Activated CD8-positive, alpha-beta T cell treated with anti-CD3 and anti-CD28 coated beads, Interleukin-2, amount 10 ng/mL, durations not matched to agents 7 days and 5 days (primary cell): Measurements from ENCODE around the gene PCGF6. TPM values are rescaled to one million over a fixed set of nuclear protein-coding genes. Genes with fewer than 3 reads are reported as not detected.
A peak's percentile ranks its signal among the peaks of the same experiment; 100 is the strongest.

Source experiments
- ATAC-seq: fragments of 150-1000 bp; cut with Tn5 transposase; one replicate; pipeline ENCODE4 v1.10.0; 2021; ENCODE audit warnings: moderate library complexity
- CTCF ChIA-PET: fragments of 350-600 bp; sonication (Branson Sonifier 250); formaldehyde crosslinking; loops from one replicate; lab custom pipeline; 2021; ENCODE audit warnings: antibody characterized with exemption; lab: Charles Lee
- POLR2A ChIA-PET: fragments of 350-600 bp; sonication (Branson Sonifier 250); formaldehyde crosslinking; loops from one replicate; lab custom pipeline; 2021; ENCODE audit warnings: antibody characterized with exemption; lab: Charles Lee
- DNase-seq: peaks from one replicate; pipeline ENCODE4 v3.0.0-alpha.2; 2020
- H3K27ac Mint-ChIP-seq: one replicate; pipeline ENCODE4 v1.8.0; 2021; ENCODE audit warnings: mild to moderate bottlenecking, mixed read lengths
- H3K27me3 Mint-ChIP-seq: one replicate; pipeline ENCODE4 v1.8.0; 2021; ENCODE audit warnings: low read depth, mixed read lengths
- H3K36me3 Mint-ChIP-seq: one replicate; pipeline ENCODE4 v1.8.0; 2021; ENCODE audit warnings: low read depth, mixed read lengths
- H3K4me1 Mint-ChIP-seq: one replicate; pipeline ENCODE4 v1.8.0; 2021; ENCODE audit warnings: low read depth, mixed read lengths
- H3K4me3 Mint-ChIP-seq: one replicate; pipeline ENCODE4 v1.8.0; 2021; ENCODE audit warnings: mild to moderate bottlenecking, mixed read lengths
- H3K9me3 Mint-ChIP-seq: one replicate; pipeline ENCODE4 v1.8.0; 2022; ENCODE audit warnings: mixed read lengths; ENCODE audit not compliant: insufficient read depth
- total RNA-seq, 2 experiments: library from RNA; stranded (reverse); gene quantifications; one replicate each; pipeline ENCODE4 v1.2.3, GENCODE V29; 2021

The PCGF6 gene
- total RNA-seq, result 10 to 100 TPM; 14.9 to 17.2 TPM

- Mint-ChIP-seq H3K4me3 (peak within 1 kb of the TSS; percentile 94), H3K36me3 (peaks cover 17% of the 10 kb centered on the region), H3K27ac (peak within 1 kb of the TSS; percentile 92), H3K4me1 (peaks cover 12% of the 10 kb centered on the region), H3K9me3 (no peaks in the 10 kb centered on the region), H3K27me3 (no peaks in the 10 kb centered on the region)
- DNase-seq, result peak; percentile 75
- ChIA-PET CTCF (interaction anchor here (1.0 to 3.0 kb wide), 4 partner anchors 17 to 135 kb away, joined by 3 to 13 read pairs (median 4); no protein-coding TSS in a partner anchor), POLR2A (interaction anchor here (1.2 to 2.2 kb wide), 2 partner anchors 9 to 18 kb away, joined by 6 to 15 read pairs; partner anchors contain the start of gene TAF5)
- peak; percentile 85 for ATAC-seq
Observed at GRCh38 chr10:103350517-103351260, at the start of gene PCGF6. PCGF6 (minus strand) TSS chr10:103351140; CDS start chr10:103351066, 74 bp downstream.

- H3K27ac Mint-ChIP-seq, result peak overlapping the region; percentile 94
- H3K27me3 Mint-ChIP-seq, result no peaks in the 10 kb centered on the region
- peaks cover 56% of the 10 kb centered on the region for H3K36me3 Mint-ChIP-seq
- peaks cover 48% of the 10 kb centered on the region for H3K4me1 Mint-ChIP-seq
- DNase-seq, result no peak
- no peak for ATAC-seq
- H3K9me3 Mint-ChIP-seq, result no peaks in the 10 kb centered on the region
- ChIA-PET POLR2A (interaction anchor here (0.6 to 2.3 kb wide), 5 partner anchors 29 to 543 kb away, joined by 3 to 15 read pairs (median 3); partner anchors contain the start of genes BORCS7 and TAF5), CTCF (interaction anchor here (1.5 to 3.0 kb wide), 4 partner anchors 19 to 89 kb away, joined by 3 to 9 read pairs (median 6); no protein-coding TSS in a partner anchor)
- peak overlapping the region; percentile 93 for H3K4me3 Mint-ChIP-seq
Observed at GRCh38 chr10:103397191-103397825, 46.4 kb upstream of the PCGF6 start.

- peak; percentile 25 for DNase-seq
- peak overlapping the region; percentile 94 for H3K27ac Mint-ChIP-seq
- CTCF ChIA-PET, result interaction anchor here (0.6 to 2.3 kb wide), 7 partner anchors 9 to 89 kb away, joined by 3 to 9 read pairs (median 3); partner anchors contain the start of gene TAF5
- peaks cover 56% of the 10 kb centered on the region for H3K36me3 Mint-ChIP-seq
- peak overlapping the region; percentile 93 for H3K4me3 Mint-ChIP-seq
- no peaks in the 10 kb centered on the region for H3K9me3 Mint-ChIP-seq
- H3K27me3 Mint-ChIP-seq, result no peaks in the 10 kb centered on the region
- POLR2A ChIA-PET, result interaction anchor here (0.6 to 2.3 kb wide), 3 partner anchors 29 to 75 kb away, joined by 3 to 15 read pairs (median 3); partner anchors contain the start of gene TAF5
- H3K4me1 Mint-ChIP-seq, result peaks cover 48% of the 10 kb centered on the region
- ATAC-seq, result no peak
Observed at GRCh38 chr10:103396789-103397087, 45.8 kb upstream of the PCGF6 start.

GRCh38 chr10:103396067-103396788 is 45.3 kb upstream of the PCGF6 start, which contains the start of the genes ATP5MK and PDCD11:
ATP5MK (minus strand) TSS chr10:103396475; CDS start chr10:103392457, 4,018 bp downstream.
PDCD11 (plus strand) TSS chr10:103396626; CDS start chr10:103398427, 1,801 bp downstream.
- peaks cover 55% of the 10 kb centered on the region for H3K36me3 Mint-ChIP-seq
- peak within 1 kb of the TSS; percentile 93 for H3K4me3 Mint-ChIP-seq
- peaks cover 48% of the 10 kb centered on the region for H3K4me1 Mint-ChIP-seq
- POLR2A ChIA-PET, result interaction anchor here (0.6 to 2.3 kb wide), 4 partner anchors 28 to 204 kb away, joined by 3 to 15 read pairs (median 6); partner anchors contain the start of genes NT5C2 and TAF5
- no peaks in the 10 kb centered on the region for H3K9me3 Mint-ChIP-seq
- CTCF ChIA-PET, result interaction anchor here (0.6 to 2.3 kb wide), 8 partner anchors 8 to 90 kb away, joined by 3 to 9 read pairs (median 4); partner anchors contain the start of gene TAF5
- DNase-seq (peak; percentile 98), ATAC-seq (peak; percentile 99)
- no peaks in the 10 kb centered on the region for H3K27me3 Mint-ChIP-seq
- peak within 1 kb of the TSS; percentile 94 for H3K27ac Mint-ChIP-seq

GRCh38 chr10:103395754-103396066 is 44.8 kb upstream of the PCGF6 start:
- no peaks in the 10 kb centered on the region for H3K27me3 Mint-ChIP-seq
- POLR2A ChIA-PET, result interaction anchor here (1.4 to 2.3 kb wide), 3 partner anchors 28 to 203 kb away, joined by 3 to 15 read pairs (median 8); partner anchors contain the start of genes NT5C2 and TAF5
- H3K27ac Mint-ChIP-seq, result peak overlapping the region; percentile 94
- no peak for DNase-seq
- H3K4me3 Mint-ChIP-seq, result peak overlapping the region; percentile 93
- CTCF ChIA-PET, result interaction anchor here (1.0 to 2.3 kb wide), 6 partner anchors 10 to 90 kb away, joined by 3 to 9 read pairs (median 4); partner anchors contain the start of gene TAF5
- H3K36me3 Mint-ChIP-seq, result peaks cover 55% of the 10 kb centered on the region
- no peaks in the 10 kb centered on the region for H3K9me3 Mint-ChIP-seq
- no peak for ATAC-seq
- H3K4me1 Mint-ChIP-seq, result peaks cover 48% of the 10 kb centered on the region

GRCh38 chr10:103394180-103394579 is 43.2 kb upstream of the PCGF6 start:
- H3K36me3 Mint-ChIP-seq, result peaks cover 46% of the 10 kb centered on the region
- peaks cover 45% of the 10 kb centered on the region for H3K4me1 Mint-ChIP-seq
- ChIA-PET CTCF (no interaction called here), POLR2A (interaction anchor here (0.7 kb wide), 1 partner anchor 29 kb away, joined by 3 read pairs; no protein-coding TSS in a partner anchor)
- ATAC-seq, result no peak
- no peak overlapping the region for H3K27ac Mint-ChIP-seq
- no peaks in the 10 kb centered on the region for H3K27me3 Mint-ChIP-seq
- DNase-seq, result no peak
- no peaks in the 10 kb centered on the region for H3K9me3 Mint-ChIP-seq
- H3K4me3 Mint-ChIP-seq, result peak overlapping the region; percentile 10

- ChIA-PET POLR2A (no interaction called here), CTCF (no interaction called here)
- DNase-seq, result no peak
- no peak for ATAC-seq
- H3K27me3 Mint-ChIP-seq, result no peaks in the 10 kb centered on the region
- no peak overlapping the region for H3K27ac Mint-ChIP-seq
- H3K4me1 Mint-ChIP-seq, result no peaks in the 10 kb centered on the region
- peaks cover 45% of the 10 kb centered on the region for H3K36me3 Mint-ChIP-seq
- H3K4me3 Mint-ChIP-seq, result no peak overlapping the region
- H3K9me3 Mint-ChIP-seq, result no peaks in the 10 kb centered on the region
Observed at GRCh38 chr10:103382769-103383168, 31.8 kb upstream of the PCGF6 start.

- no peak for ATAC-seq
- POLR2A ChIA-PET, result interaction anchor here (0.6 kb wide), 1 partner anchor 508 kb away, joined by 3 read pairs; no protein-coding TSS in a partner anchor
- Mint-ChIP-seq H3K4me1 (peaks cover 25% of the 10 kb centered on the region), H3K9me3 (no peaks in the 10 kb centered on the region), H3K36me3 (peaks cover 34% of the 10 kb centered on the region), H3K4me3 (no peak overlapping the region), H3K27me3 (no peaks in the 10 kb centered on the region), H3K27ac (no peak overlapping the region)
- DNase-seq, result no peak
- CTCF ChIA-PET, result interaction anchor here (1.0 to 1.6 kb wide), 3 partner anchors 22 to 457 kb away, joined by 3 to 5 read pairs (median 3); partner anchors contain the start of genes ATP5MK, CNNM2 and PDCD11
Observed at GRCh38 chr10:103374263-103374662, 23.3 kb upstream of the PCGF6 start.

GRCh38 chr10:103373544-103373943 is 22.6 kb upstream of the PCGF6 start:
- peak overlapping the region; percentile 23 for H3K27ac Mint-ChIP-seq
- no peak overlapping the region for H3K4me3 Mint-ChIP-seq
- ChIA-PET CTCF (interaction anchor here (1.0 to 1.6 kb wide), 3 partner anchors 23 to 456 kb away, joined by 3 to 5 read pairs (median 3); partner anchors contain the start of genes ATP5MK, CNNM2 and PDCD11), POLR2A (interaction anchor here (0.6 kb wide), 1 partner anchor 507 kb away, joined by 3 read pairs; no protein-coding TSS in a partner anchor)
- no peaks in the 10 kb centered on the region for H3K27me3 Mint-ChIP-seq
- no peaks in the 10 kb centered on the region for H3K9me3 Mint-ChIP-seq
- peaks cover 25% of the 10 kb centered on the region for H3K4me1 Mint-ChIP-seq
- H3K36me3 Mint-ChIP-seq, result peaks cover 36% of the 10 kb centered on the region
- ATAC-seq, result no peak
- DNase-seq, result no peak

GRCh38 chr10:103367782-103368518 is 17.0 kb upstream of the PCGF6 start, which contains the start of gene TAF5:
TAF5 (plus strand) TSS chr10:103367976; CDS start chr10:103367990, 14 bp downstream.
- DNase-seq, result peak; percentile 96
- no peaks in the 10 kb centered on the region for H3K9me3 Mint-ChIP-seq
- peaks cover 18% of the 10 kb centered on the region for H3K36me3 Mint-ChIP-seq
- H3K4me1 Mint-ChIP-seq, result peaks cover 23% of the 10 kb centered on the region
- ATAC-seq, result peak; percentile 64
- no peaks in the 10 kb centered on the region for H3K27me3 Mint-ChIP-seq
- ChIA-PET CTCF (interaction anchor here (1.0 to 2.4 kb wide), 3 partner anchors 15 to 34 kb away, joined by 4 to 13 read pairs (median 5); partner anchors contain the start of genes ATP5MK and PDCD11), POLR2A (interaction anchor here (0.6 to 3.0 kb wide), 7 partner anchors 11 to 176 kb away, joined by 3 to 15 read pairs (median 8); partner anchors contain the start of genes ATP5MK, PCGF6 and PDCD11)
- peak within 1 kb of the TSS; percentile 93 for H3K27ac Mint-ChIP-seq
- H3K4me3 Mint-ChIP-seq, result peak within 1 kb of the TSS; percentile 89
